PFSK-1 (cell line): ENCODE measurements around the gene MACC1.

Experiments
- FOXP2 ChIP-seq: optimal IDR thresholded peaks from 2 replicates; pipeline ENCODE3; 2011; ENCODE audit warnings: borderline replicate concordance, control low read depth, inconsistent platforms; ENCODE audit not compliant: insufficient read depth; ENCODE audit errors: extremely low read length, extremely low read depth
- POLR2AphosphoS5 ChIP-seq: IDR thresholded peaks from 2 replicates; pipeline ENCODE4 v1.6.1; 2012; ENCODE audit warnings: low read depth, mild to moderate bottlenecking, control low read depth, low read length, moderate library complexity
- REST ChIP-seq, 2 experiments: IDR thresholded peaks; 2 replicates each; pipeline versions ENCODE4 v1.6.1 to v1.8.0; 2011 to 2012; ENCODE audit warnings: low read depth in 2 of 2, low read length in 2 of 2, control low read depth in 1 of 2, inconsistent platforms in 1 of 2, mild to moderate bottlenecking in 1 of 2, moderate library complexity in 1 of 2; ENCODE audit not compliant: insufficient read depth in 1 of 2
- SIN3A ChIP-seq: IDR thresholded peaks from 2 replicates; pipeline ENCODE4 v1.6.1; 2012; ENCODE audit warnings: mild to moderate bottlenecking, low read length, moderate library complexity, borderline replicate concordance; ENCODE audit not compliant: insufficient read depth
- TAF1 ChIP-seq: IDR thresholded peaks from 2 replicates; pipeline ENCODE4 v1.6.1; 2012; ENCODE audit warnings: low read length, control low read depth, borderline replicate concordance; ENCODE audit not compliant: insufficient read depth

Gene MACC1

GRCh38 chr7:20185988-20186387 lies 31.2 kb downstream of the MACC1 start:
- TF ChIP-seq POLR2AphosphoS5 = no peak

GRCh38 chr7:20183086-20183485 lies 34.1 kb downstream of the MACC1 start:
- TF ChIP-seq POLR2AphosphoS5 = no peak
- no peak for TF ChIP-seq SIN3A
- TF ChIP-seq REST (IDR thresholded peaks at IDR 0.05; ENCODE audit: insufficient read depth in 1 of 2, low read depth in 2 of 2, low read length in 2 of 2) = no peak
- TF ChIP-seq TAF1 = no peak
- no peak for TF ChIP-seq FOXP2

GRCh38 chr7:20176578-20177242 lies 40.5 kb downstream of the MACC1 start:
- TF ChIP-seq FOXP2 = no peak

GRCh38 chr7:20173828-20174227 lies 43.4 kb downstream of the MACC1 start:
- TF ChIP-seq SIN3A (no peak), FOXP2 (no peak), REST (IDR thresholded peaks at IDR 0.05; ENCODE audit: insufficient read depth in 1 of 2, low read depth in 2 of 2, low read length in 2 of 2) (no peak), TAF1 (no peak), POLR2AphosphoS5 (no peak)

GRCh38 chr7:20172736-20173334 lies 44.3 kb downstream of the MACC1 start:
- TF ChIP-seq REST (IDR thresholded peaks at IDR 0.05; ENCODE audit: insufficient read depth in 1 of 2, low read depth in 2 of 2, low read length in 2 of 2) = no peak
- TF ChIP-seq FOXP2 = no peak
- no peak for TF ChIP-seq POLR2AphosphoS5
- TF ChIP-seq TAF1 = no peak
- no peak for TF ChIP-seq SIN3A

- TF ChIP-seq REST (IDR thresholded peaks at IDR 0.05; ENCODE audit: insufficient read depth in 1 of 2, low read depth in 2 of 2, low read length in 2 of 2) (no peak), POLR2AphosphoS5 (no peak), FOXP2 (no peak), SIN3A (no peak), TAF1 (no peak)
These were observed 46.6 kb downstream of the MACC1 start for GRCh38 chr7:20170633-20171032.
